HG02678 (cell line): ENCODE data around the gene FAM170B.

Experiments
- ATAC-seq: cut with Tn5 transposase; IDR thresholded peaks from one replicate; pipeline ENCODE4 v1.9.1; 2021; ENCODE audit warnings: mild to moderate bottlenecking, moderate library complexity; ENCODE audit not compliant: unreplicated experiment

The FAM170B gene

DNA sequence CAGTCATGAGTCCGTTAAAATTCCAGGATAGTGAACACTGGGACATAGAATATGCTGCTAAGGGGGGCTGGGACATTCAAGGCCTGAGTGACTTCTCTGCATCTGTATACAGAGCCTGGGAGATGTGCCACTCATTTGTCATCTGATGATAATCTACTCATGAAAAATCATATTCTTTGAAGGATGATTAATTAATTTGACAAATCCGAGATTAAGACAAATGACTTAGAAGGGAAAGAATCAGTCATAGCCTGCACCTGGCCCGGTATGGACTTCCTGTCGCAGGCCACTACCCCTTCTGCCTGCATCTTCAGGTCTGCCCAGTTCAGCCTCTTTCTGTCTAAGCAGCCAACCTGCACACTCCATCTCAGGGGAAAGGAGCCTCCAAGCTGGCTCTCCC is 18.8 kb upstream of the FAM170B start:
- ATAC-seq = no peak

DNA sequence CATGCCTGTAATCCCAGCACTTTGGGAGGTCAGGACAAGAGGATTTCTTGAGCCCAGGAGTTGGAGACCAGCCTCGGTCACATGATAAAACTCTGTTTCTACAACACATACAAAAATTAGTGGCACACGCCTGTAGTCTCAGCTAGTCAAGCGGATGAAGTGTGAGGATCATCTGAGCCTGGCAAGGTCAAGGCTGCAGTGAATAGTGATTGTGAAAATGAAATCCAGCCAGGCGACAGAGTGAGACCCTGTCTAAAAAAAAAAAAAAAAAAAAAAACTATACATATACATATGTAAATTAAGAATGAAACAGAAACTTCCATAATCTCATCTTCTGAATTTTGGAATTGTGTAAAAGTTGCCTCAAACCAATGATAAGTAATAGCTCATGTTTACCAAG is 18.2 kb upstream of the FAM170B start:
- ATAC-seq = no peak

DNA sequence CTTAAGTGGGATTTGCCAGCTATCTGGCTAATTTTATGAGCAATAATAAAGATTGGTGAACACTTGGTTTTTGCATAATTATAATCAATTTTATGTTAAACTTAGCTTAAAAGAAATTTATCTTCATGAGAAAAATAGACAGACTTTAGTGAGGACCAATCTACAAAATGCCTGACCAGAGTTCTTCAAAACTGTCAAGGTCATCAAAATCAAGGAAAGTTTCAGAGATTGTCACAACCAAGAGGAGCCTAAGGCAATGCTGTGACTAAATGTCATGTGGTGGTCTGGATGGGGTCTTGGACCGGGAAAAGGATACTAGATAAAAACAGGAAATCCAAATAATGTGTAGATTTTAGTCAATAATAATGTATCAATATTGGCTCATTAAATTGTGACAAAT is 17.7 kb upstream of the FAM170B start:
- no peak for ATAC-seq

DNA sequence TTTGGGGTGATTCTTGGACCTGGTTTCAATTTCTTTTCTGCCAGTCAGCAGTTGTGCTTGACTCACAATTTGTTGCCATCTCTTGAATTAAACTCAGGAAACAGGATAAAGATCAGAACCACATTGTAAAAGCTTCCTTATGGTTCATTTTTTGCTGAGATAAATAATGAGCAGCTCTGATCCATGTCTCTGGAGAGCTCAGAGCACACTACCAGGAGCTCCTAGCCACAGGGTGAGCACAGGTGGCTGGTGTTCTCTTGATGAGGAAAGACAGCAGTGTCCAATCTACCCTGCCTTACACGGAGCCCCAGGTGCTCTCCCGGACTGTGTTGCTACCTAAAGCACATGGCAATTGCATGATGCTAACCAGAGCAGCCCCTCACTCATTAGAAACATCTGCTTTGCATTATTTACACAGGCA is 17.2 kb upstream of the FAM170B start:
- ATAC-seq = no peak

DNA sequence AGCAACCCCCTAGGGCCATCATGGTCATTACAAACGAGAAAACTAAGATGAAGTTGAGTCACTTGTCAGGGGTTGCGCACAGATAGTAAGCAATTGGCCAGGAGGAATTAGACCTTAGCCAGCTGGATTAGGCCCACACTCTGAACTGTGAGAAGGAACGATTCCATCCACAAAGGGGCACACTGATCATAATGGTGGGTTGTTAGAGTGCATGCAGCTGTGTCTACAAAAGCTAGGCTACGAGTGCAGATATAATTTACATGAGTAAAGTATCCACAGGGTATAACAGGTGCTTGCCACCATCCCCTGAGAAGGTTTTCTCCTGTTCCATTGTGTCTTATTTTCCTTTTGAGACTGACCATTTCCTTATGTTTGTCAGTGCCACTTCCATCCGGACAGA is 16.6 kb upstream of the FAM170B start:
- no peak for ATAC-seq

DNA sequence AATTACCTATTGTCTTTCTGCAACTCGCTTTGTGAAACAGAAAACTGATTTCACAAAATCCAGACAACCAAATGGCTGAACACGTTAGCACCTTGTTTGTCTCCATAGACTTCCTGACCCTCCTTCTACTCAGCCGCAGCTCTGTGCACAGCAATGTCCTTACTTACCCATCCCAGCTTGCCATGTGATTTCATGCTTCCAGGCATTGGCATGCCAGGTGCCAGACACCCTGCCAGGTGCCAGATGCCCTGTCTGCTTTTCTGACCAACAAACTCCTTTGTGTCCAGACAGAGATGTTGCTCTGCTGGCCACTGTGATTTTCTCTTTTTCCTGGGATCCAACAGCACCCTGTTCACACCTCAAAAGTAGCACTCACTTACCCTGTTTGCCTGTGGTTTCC is 16.1 kb upstream of the FAM170B start:
- ATAC-seq = no peak

DNA sequence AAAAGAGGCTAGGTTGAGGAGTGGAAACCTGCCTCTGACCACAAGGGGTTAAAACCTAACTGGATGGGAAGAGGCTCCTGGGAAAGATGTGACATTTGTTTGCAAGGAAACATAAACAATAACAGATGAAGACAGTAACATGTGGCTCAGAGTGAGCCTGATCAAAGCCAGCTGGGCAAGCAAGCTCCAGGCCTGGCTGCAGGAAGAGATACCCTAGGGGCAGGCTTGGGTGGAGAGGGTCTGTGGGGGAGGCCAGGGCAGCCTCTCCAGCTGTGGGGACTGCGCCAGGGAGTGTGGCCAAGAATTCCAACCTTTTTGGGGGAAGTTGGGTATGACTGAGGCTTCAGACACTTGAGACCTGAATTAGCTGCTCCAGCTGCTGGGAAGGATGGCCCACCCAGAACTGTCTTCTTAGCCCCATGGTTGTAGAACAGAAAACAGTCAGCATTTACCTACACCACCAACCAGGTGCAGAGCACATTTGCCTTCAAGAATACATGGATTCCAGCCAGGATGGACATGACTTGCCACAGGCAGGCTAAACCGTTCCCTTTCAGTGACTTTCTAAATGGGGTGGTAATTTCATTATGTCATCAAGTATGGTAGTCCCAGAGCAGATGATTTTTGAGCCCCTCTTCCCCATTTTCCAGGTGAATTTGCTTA is 10.4 kb upstream of the FAM170B start:
- ATAC-seq = no peak

DNA sequence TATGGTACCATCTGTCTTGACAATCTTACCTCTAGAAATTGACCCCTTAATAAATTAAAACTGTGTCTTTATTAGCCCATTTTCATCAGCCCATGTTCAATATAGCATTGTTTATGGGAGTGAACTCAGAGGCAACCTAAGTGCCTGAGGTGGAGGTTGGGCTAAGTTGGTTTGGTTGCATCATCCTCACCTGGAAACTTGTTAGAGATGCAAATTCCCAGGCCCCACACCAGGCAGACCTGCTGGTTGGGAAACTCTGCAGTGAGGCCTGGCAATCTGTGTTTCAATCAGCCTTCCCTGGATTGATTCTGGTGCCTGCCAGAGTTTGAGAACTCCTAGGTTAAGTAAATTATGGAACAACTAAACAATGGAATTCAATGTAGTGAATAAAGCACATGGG is 9.4 kb upstream of the FAM170B start:
- no peak for ATAC-seq

DNA sequence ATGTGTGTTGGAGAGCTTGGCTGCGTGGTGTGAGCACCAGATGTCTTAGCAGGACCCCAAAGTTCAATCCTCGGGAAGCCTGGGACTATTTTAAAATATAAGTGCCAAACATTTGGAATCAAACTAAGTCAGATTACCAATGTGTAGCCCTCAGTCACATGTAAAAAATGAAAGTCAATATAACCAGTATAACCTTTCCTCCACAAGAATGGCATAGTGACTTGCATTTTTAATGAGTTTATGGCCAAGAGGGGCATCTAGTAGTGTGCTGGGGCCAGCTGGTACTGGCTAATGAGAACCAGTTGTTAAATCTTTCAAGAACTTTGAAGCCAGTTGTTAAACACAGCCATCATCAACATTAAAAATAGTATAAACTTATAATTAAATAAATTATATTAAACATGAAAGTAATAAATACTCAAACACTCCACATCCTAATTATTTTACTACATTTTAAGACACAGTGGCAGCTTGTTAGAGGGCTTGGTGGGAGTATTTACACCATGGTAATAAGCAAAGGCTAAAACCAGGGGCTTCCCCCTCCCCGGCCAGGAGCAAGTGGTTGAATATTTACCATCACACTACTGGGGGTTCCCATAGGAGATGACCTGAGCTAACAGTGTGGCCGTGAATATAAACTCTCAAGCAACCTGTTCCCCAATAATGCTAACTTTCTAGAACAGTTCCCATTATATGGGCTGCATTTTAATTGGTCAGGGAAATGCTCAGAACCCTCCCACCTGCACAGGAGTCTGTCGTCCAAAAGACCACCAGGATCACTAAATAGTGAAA is 7.9 kb upstream of the FAM170B start:
- peak; percentile 75 for ATAC-seq

DNA sequence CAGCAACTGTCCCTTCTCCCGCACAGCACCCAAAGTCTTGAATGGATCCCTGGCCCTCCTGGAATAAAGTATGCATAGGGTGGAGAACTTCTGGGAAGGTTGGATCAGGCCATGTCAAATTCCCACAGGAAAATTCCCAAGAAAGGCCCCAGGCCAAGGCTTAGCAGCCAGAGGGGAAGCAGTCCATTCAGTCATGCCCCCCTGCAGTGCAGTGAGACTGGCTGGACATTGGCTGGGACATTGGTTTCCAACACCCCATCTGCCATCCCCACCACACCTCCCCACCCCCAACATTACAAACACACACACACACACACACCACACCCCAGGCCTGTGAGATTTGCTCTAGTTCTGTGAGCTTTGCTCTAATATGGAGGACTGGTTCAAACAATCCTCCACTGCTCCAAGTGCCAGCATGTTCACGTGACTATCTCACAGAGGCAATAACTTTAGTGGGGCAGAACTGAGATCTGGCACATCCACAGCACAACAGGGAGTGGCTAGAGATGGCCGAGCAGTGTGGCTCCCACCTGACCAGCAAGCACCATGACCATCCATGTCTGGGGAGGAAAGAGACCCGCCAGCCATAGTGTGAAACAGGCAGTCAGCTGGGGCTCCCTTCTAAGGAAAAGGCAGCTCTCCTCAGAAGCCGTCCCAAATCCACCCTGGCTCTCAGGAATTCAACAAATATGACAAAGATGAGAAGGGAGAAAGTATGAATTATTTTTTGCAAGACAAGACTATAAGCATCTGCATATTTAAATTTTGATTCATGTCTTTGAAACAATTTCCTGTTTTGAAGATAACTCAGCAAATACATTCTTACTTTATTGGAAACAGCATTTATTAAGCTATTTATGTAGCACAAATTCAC is 6.7 kb upstream of the FAM170B start:
- no peak for ATAC-seq

DNA sequence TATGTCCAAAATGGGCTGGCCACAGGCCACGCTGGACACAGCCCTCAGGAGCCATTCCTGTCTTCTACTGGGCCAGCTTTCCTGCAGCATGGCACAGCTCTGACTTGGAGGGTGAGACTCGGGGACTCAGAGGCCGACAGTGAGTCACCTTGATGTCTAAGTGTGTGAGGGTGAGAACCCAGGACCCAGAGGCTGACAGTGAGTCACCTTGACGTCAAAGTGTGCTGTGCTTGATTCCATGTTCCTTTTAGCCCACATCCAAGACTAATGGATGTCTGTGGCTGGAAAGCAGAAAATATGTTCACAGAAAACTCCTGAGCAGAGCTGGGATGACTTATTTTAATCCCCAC is 6.0 kb upstream of the FAM170B start:
- no peak for ATAC-seq

DNA sequence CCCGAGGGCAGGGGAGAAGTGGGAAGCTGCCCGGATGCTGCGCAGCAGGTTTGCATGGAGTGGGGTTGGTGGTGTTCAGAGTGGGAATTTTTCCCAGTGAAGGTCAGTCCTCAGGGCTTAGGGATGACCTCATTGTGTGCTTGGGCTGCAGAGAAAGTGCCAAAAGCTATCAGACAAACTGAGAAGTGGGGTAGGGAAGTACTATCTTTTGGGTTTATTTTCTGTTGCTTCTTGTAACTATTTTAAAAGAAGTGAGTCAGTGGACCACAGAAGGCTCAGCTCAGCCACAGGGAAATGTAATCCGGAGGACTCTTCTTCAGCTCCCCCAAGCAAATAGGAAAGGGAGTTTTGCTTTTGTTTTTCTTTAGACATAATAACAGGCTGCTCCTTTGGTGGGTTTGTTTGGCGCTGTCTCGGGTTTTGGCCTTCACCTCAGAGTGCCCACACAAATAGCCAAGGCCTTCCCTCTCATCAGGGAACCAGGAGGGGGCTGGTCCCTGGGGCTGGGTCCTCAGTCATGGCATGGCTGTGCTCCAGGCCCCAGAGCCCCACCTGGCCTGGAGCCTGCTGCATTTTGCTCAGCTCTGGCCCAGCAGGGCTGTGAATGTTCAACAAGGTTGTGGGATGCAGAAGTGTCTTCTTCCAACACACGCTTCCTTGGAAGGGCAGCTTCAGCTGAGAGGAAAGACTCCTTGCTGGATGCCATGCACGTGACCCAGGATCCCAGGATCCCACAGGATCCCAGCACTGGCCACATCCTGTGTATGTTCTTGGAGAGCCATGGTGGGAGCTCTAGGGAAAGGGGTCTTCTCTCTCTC is 5.4 kb upstream of the FAM170B start:
- no peak for ATAC-seq

DNA sequence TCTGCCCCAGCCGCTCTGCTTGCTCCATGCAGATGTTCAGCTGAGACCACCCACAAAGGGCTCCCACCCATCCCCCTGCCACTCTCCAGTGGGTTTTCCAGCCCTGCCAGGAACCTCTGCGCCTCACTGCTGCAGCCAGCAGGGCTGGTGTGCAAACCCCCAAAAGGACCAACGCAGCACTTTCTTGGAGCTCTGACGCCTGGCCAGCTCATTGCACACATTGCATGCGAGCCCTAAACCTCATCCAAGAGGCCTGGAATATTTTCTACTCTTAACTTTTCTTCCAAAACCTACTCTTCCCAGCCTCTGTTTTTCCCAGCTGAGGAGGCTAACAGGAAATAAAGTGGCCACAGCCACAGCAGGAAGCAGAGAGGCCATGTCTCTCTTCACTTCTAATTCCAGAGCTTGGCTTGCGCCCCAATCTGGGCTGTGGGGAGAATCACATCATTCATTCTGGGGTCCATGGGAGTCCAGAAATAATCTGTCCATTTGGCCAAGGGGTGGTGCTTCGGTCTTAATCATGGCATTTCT is 4.6 kb upstream of the FAM170B start:
- no peak for ATAC-seq

DNA sequence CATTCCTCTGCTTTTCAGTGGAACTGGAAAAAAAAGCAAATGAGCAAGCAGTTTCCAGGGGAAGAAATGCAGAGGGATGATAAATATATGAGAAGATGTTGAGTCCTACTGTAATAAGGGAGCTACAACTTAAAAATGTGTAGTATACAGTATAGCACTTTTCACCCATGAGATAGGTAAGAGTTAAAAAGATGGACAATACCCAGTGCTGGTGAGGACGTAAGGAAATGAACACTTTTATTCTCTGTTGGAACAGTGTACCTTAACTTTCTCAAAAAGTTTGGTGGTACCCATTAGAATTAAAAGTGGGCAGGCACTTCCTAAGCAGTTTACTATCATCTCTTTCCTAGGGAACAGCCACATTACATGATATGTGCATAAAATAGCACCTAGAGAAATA is 2.7 kb upstream of the FAM170B start:
- no peak for ATAC-seq

DNA sequence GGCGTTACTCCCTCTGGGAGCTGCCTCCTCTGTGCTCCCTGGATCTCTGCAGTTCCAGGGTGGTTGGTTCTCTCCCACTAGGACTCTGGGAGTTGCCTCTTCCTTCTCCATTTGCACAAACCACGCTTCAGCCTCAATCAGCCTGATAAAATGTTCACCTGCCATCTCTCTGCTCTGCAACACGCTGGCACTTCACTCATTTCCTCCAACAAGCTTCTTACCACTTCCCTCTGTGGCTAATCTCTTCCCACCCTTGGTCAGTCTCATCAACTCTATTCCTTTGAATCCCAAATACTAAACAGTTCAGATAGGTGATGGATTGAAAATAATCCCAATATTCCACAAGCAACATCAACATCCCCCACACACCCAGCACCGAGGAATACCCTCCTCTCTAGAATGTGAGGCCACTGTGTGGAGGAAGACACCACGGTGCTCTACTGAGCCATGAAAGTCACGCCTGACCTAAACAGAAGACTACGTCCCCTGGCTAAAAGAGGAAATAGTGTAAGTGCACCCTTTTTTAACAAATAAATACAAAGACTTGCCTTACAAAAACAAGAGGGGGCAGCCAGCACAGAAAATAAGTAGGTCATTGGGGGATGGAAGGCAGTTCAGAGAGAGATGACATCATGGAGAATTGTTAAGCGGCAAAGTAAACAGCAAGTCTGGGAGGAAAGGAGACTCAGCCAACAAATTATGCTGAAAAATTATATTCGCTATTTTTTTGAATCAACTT is 1.9 kb upstream of the FAM170B start:
- no peak for ATAC-seq

DNA sequence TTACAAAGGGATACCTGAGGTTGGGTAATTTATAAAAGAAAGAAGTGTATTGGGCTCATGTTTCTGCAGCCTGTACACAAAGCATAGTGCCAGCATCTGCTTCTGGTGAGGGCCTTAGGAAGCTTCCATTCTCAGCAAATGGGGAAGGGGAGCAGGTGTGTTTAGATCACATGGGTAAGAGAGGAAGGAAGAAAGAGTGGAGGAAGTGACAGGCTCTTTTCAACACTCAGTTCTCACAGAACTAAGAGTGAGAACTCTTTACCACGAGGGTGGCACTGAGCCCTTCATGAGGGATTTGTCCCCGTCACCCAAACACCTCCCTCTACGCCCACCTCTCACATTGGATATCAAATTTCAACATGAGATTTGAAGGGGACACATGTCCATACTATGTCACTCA is 506 bp upstream of the FAM170B start:
- no peak for ATAC-seq

DNA sequence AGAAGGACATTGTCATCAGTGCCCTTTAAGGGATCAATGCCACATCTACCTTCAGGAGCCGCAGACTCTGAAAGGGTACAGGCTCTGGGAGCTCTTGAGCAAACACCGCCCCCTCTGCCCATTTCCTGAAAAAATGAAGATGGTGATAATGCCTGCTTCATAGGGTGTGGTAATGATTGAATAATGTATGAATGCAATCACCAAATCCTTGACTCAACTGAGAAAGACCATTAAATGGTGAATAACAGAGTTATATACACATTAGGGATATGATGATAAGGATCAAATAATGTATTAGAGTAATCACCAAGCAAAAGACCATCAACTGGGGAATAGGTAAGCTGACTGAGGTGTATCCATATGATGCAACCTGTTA is 1.5 kb downstream of the FAM170B start:
- no peak for ATAC-seq

DNA sequence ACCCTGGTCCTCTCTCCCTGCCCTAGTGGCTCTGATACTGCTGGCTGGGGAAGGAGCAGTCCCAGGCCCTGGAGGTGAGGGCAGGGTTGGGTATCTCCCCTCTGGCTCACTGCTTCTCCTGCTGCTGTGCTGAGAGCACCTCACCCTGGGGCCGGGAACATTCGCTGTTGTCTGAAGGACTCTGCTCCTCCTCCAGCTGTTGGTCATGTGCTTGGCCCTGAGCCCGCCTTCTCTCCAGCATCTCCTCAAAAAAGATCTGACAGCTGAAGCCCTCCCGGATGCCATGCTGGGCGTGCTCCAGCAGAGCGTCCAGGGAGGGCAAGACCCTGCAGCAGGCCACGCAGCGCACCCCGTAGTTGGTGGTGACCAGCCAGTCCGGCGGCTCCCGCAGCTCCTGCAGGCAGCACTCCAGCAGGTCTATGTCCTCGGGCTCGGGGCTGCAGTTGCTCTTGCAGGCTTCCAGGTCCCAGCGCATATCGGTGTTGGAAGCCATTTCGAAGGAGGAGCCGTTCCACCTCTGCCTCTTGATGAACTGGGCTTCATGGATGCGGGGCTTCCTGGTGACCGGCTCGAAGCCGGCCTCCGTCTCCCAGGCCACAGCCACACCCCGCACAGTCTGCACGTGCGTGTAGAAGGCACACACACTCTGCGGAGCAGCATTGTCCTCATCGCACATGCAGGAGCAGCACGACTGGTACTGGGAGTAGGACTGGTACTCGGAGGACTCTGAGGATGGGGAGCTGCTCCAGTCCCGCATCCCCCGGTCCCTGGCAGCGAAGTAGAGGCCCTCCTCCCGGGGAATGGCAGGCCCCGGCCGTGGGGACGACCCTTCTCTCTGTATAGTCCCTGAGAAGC is 2.1 kb downstream of the FAM170B start:
- ATAC-seq = no peak

DNA sequence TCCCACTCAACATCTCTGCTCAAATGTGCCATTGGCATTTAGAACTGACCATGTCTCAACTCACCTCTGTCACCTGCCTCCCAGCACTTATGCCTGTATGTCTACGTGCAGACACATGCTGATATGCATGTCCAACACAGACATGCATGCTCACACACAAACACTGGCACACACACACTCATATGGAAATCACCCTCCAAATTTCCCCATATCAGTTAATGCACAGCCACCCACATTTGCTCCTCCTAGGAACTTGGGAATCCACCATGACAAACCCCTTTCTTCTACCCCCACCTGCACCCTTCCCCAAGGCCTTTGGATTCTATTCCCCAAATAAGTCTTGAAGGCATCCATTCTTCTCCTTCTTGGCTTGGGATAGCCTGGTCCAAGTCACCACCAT is 4.4 kb downstream of the FAM170B start:
- no peak for ATAC-seq
